8988T (cell line): ENCODE data around the gene CATSPER1.
A peak's percentile ranks its signal among the peaks of the same experiment; 100 is the strongest.

Experiments used
- DNase-seq: peaks from one replicate; pipeline ENCODE4 v3.0.0; 2011

The CATSPER1 gene

GRCh38 chr11:66026017-66026529, at the start of gene CATSPER1:
Gene CATSPER1, minus strand, starts transcription at chr11:66026479. Its CDS starts 100 bp downstream, at chr11:66026379.
- peak; percentile 15 for DNase-seq

GRCh38 chr11:66075273-66075672, 49.0 kb upstream of the CATSPER1 start:
- DNase-seq, result no peak

- DNase-seq, result no peak
Measured at GRCh38 chr11:66073669-66074068, 47.4 kb upstream of the CATSPER1 start.

GRCh38 chr11:66072518-66072917, 46.2 kb upstream of the CATSPER1 start:
- no peak for DNase-seq

- DNase-seq, result no peak
Measured at GRCh38 chr11:66072081-66072480, 45.8 kb upstream of the CATSPER1 start.

- no peak for DNase-seq
Measured at GRCh38 chr11:66071381-66071801, 45.1 kb upstream of the CATSPER1 start.

GRCh38 chr11:66070604-66071380, 44.5 kb upstream of the CATSPER1 start:
- peak; percentile 58 for DNase-seq

- peak; percentile 91 for DNase-seq
Measured at GRCh38 chr11:66069715-66070603, 43.7 kb upstream of the CATSPER1 start, which contains the start of gene PACS1. Gene PACS1, plus strand, starts transcription at chr11:66070272. Its CDS starts 215 bp downstream, at chr11:66070487.

GRCh38 chr11:66068923-66069714, 42.8 kb upstream of the CATSPER1 start:
- peak; percentile 70 for DNase-seq

GRCh38 chr11:66068154-66068821, 42.0 kb upstream of the CATSPER1 start:
- peak; percentile 89 for DNase-seq

GRCh38 chr11:66067640-66068039, 41.4 kb upstream of the CATSPER1 start:
- DNase-seq, result no peak

- no peak for DNase-seq
Measured at GRCh38 chr11:66066751-66067150, 40.5 kb upstream of the CATSPER1 start.

GRCh38 chr11:66064571-66064970, 38.3 kb upstream of the CATSPER1 start:
- no peak for DNase-seq

- no peak for DNase-seq
Measured at GRCh38 chr11:66063900-66064299, 37.6 kb upstream of the CATSPER1 start.

GRCh38 chr11:66062408-66062807, 36.1 kb upstream of the CATSPER1 start:
- no peak for DNase-seq

GRCh38 chr11:66061268-66061667, 35.0 kb upstream of the CATSPER1 start:
- DNase-seq, result no peak

- DNase-seq, result no peak
Measured at GRCh38 chr11:66059966-66060680, 33.8 kb upstream of the CATSPER1 start.

GRCh38 chr11:66056501-66056900, 30.2 kb upstream of the CATSPER1 start:
- DNase-seq, result no peak

- no peak for DNase-seq
Measured at GRCh38 chr11:66055021-66055420, 28.7 kb upstream of the CATSPER1 start.

GRCh38 chr11:66052664-66052982, 26.3 kb upstream of the CATSPER1 start:
- DNase-seq, result no peak
